Endothelial cell of umbilical vein (primary cell): ENCODE data around the gene PMFBP1. TPM values are rescaled to one million over a fixed set of nuclear protein-coding genes. Genes with fewer than 3 reads are reported as not detected.

Experiments
- BruUV-seq: library from RNA; stranded (reverse); fragments of 400-500 nt; replicated peaks from 2 replicates; lab custom pipeline; 2021; lab: Mats Ljungman, UMichigan
- CTCF ChIA-PET: fragments of 300-600, 350-600 bp; sonication (Branson Sonifier 250); formaldehyde crosslinking; loops from one replicate; lab custom pipeline; 2021; ENCODE audit warnings: antibody characterized with exemption, inconsistent platforms; lab: Charles Lee
- POLR2A ChIA-PET: fragments of 300-600, 350-600 bp; sonication (Branson Sonifier 250); formaldehyde crosslinking; loops from one replicate; lab custom pipeline; 2021; ENCODE audit warnings: antibody characterized with exemption, inconsistent platforms; lab: Charles Lee
- DNase-seq: peaks from one replicate; pipeline ENCODE4 v3.0.0-alpha.2; 2011; ENCODE audit warnings: low read depth, low spot score
- FAIRE-seq: peaks from 2 replicates; lab custom pipeline; 2011; peaks lifted over from hg19 to GRCh38; lab: Jason Lieb, UNC
- H2AFZ ChIP-seq: 2 replicates; pipeline ENCODE4 v1.6.0; 2012; ENCODE audit warnings: low read depth, low read length, control low read depth, inconsistent platforms
- H3K27ac ChIP-seq: 2 replicates; pipeline ENCODE4 v1.5.1; 2011; ENCODE audit warnings: low read depth, mild to moderate bottlenecking, control low read depth, low read length, moderate library complexity; ENCODE audit not compliant: insufficient read depth
- H3K27me3 ChIP-seq, 2 experiments: 2 replicates each; pipeline versions ENCODE4 v1.6.0 to v1.6.1; 2011; ENCODE audit warnings: low read length in 2 of 2, mixed read lengths in 1 of 2; ENCODE audit not compliant: control insufficient read depth in 2 of 2, insufficient read depth in 2 of 2
- H3K36me3 ChIP-seq, 2 experiments: 2 replicates in 1 of 2; 3 replicates in 1 of 2; pipeline ENCODE4 v1.5.1; 2011; ENCODE audit warnings: low read length in 2 of 2, mild to moderate bottlenecking in 1 of 2, moderate library complexity in 1 of 2; ENCODE audit not compliant: control insufficient read depth in 2 of 2, insufficient read depth in 2 of 2; ENCODE audit errors: extremely low read depth in 1 of 2
- H3K4me1 ChIP-seq: 3 replicates; pipeline ENCODE4 v1.5.1; 2011; ENCODE audit warnings: mild to moderate bottlenecking, low read length; ENCODE audit not compliant: control insufficient read depth, insufficient read depth; ENCODE audit errors: extremely low read depth
- H3K4me2 ChIP-seq: 2 replicates; pipeline ENCODE4 v1.6.1; 2011; ENCODE audit warnings: low read length, control low read depth, mixed read lengths; ENCODE audit not compliant: insufficient read depth
- H3K4me3 ChIP-seq, 3 experiments: fragments of 200-600 bp in 1 of 3; sonication (generic), shearing (Covaris generic) in 1 of 3; replicated peaks in 1 of 3; 2 replicates each; pipeline ENCODE4 v1.5.1; 2011 to 2016; ENCODE audit warnings: control low read depth in 3 of 3, low read length in 3 of 3, mild to moderate bottlenecking in 2 of 3, inconsistent platforms in 1 of 3, low read depth in 1 of 3, moderate library complexity in 1 of 3; ENCODE audit not compliant: insufficient read depth in 1 of 3
- H3K79me2 ChIP-seq: 2 replicates; pipeline ENCODE4 v1.6.0; 2012; ENCODE audit warnings: low read length, inconsistent platforms; ENCODE audit not compliant: control insufficient read depth, insufficient read depth
- H3K9ac ChIP-seq: replicated peaks from 2 replicates; pipeline ENCODE3; 2011; ENCODE audit warnings: low read length, control low read depth; ENCODE audit not compliant: insufficient read depth; ENCODE audit errors: extremely low read depth
- H3K9me1 ChIP-seq: replicated peaks from 3 replicates; pipeline ENCODE4 v1.6.0; 2011; ENCODE audit warnings: mild to moderate bottlenecking, low read length; ENCODE audit not compliant: control insufficient read depth, insufficient read depth; ENCODE audit errors: extremely low read depth
- H3K9me3 ChIP-seq: replicated peaks from 2 replicates; pipeline ENCODE4 v1.5.1; 2012; ENCODE audit warnings: low read length, inconsistent platforms; ENCODE audit not compliant: control insufficient read depth, insufficient read depth
- H4K20me1 ChIP-seq: replicated peaks from 2 replicates; pipeline ENCODE3; 2011; ENCODE audit warnings: mild to moderate bottlenecking, low read length; ENCODE audit not compliant: control insufficient read depth, insufficient read depth; ENCODE audit errors: extremely low read depth
- FOS ChIP-seq: IDR thresholded peaks from 2 replicates; pipeline ENCODE4 v1.6.1; 2011; ENCODE audit warnings: mild to moderate bottlenecking, low read length, moderate library complexity, borderline replicate concordance; ENCODE audit not compliant: insufficient read depth
- JUN ChIP-seq: IDR thresholded peaks from 2 replicates; pipeline ENCODE4 v1.6.1; 2011; ENCODE audit warnings: borderline replicate concordance, low read depth; ENCODE audit not compliant: insufficient read length, insufficient read depth
- POLR2A ChIP-seq: IDR thresholded peaks from 2 replicates; pipeline ENCODE4 v1.6.1; 2012; ENCODE audit warnings: low read depth, mild to moderate bottlenecking, control low read depth, low read length
- POLR2AphosphoS5 ChIP-seq: IDR thresholded peaks from 2 replicates; pipeline ENCODE4 v1.6.1; 2012; ENCODE audit warnings: low read depth, mild to moderate bottlenecking, control low read depth, low read length, moderate library complexity; ENCODE audit not compliant: insufficient read depth
- dilution Hi-C: fragments of 300-500 bp; cut with MboI; formaldehyde crosslinking; loops from one replicate; pipeline ENCODE4 v1.15.0; 2019; ENCODE audit warnings: low sequenced_read_pairs; ENCODE audit not compliant: extremely low pct_ligation_motif_present
- intact Hi-C: fragments of 100-400 bp; cut with micrococcal nuclease; formaldehyde crosslinking; loops from one replicate; pipeline ENCODE4 v1.10.0; 2022
- polyA plus RNA-seq, 4 experiments: library from polyadenylated mRNA; depleted of rRNA in 3 of 4; stranded (reverse) in 3 of 4; unstranded in 1 of 4; fragments of >200 nt; gene quantifications; 2 replicates each; pipeline versions ENCODE4 v1.2.1 to v1.2.3, GENCODE V29; 2011 to 2012; ENCODE audit warnings: missing spikeins in 1 of 4
- total RNA-seq: library from RNA; stranded (reverse); gene quantifications from 2 replicates; pipeline ENCODE4 v1.2.3, GENCODE V29; 2021
- TF ChIP-seq, protein P1 (sequence below), 2 donors: IDR thresholded peaks; 1 replicate in 1 of 2; 2 replicates in 1 of 2; pipeline ENCODE4 v1.5.1; 2011; ENCODE audit warnings: low read length in 2 of 2, mild to moderate bottlenecking in 2 of 2, moderate library complexity in 2 of 2, control low read depth in 1 of 2, inconsistent platforms in 1 of 2, low read depth in 1 of 2; ENCODE audit not compliant: insufficient read depth in 1 of 2; ENCODE audit errors: extremely low read depth in 1 of 2

Gene PMFBP1
- total and polyA plus RNA-seq, 2 donors (not counting 3 experiments of a cell fraction or from before 2014, with no cell fraction given): 0.12 to 0.42 TPM

DNA sequence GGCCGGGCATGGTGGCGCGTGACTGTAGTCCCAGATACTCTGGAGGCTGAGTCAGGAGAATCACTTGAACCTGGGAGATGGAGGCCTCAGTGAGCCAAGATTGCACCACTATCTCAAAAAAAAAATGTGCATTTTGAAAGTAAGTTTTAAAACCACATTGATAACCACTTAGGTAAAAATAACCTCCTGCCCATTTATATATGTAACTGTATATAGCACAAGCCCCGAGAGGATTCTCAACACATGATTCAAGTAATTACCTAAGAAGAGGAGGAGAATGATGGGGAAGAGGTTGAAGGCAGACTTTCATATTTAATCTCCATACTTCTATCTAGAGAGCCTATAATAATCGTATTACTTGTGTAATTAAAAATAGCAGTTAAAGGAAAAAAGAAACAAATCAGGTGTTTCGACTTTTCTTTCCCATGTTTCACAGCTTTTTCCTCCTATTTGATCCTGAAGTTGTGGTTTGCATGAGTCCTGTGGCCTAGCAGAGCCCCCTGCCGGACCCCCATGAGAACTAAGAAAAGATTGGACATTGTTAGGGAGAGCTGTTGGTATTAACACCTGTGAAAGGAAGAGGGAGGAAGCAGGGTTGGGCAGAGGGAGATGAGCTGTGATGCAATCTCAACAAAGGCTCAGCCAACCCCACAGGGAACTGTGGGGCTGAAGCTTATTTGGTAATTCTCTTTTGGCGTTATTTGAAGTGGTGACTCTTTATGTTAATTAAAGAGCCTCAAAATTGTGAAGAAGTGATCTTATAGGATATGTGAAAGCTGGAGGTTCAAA is 22.1 kb downstream of the PMFBP1 start:
- CTCF ChIA-PET: interaction anchor here (1.2 to 2.2 kb wide), 2 partner anchors 25 to 698 kb away, joined by 3 to 8 read pairs; no protein-coding TSS in a partner anchor
- H3K4me1 ChIP-seq: no peaks in the 10 kb centered on the region
- no peaks in the 10 kb centered on the region for H3K79me2 ChIP-seq
- H3K36me3 ChIP-seq: no peaks in the 10 kb centered on the region
- H3K4me3 ChIP-seq: no peak overlapping the region
- H2AFZ ChIP-seq: no peak overlapping the region
- H3K4me2 ChIP-seq: no peak overlapping the region
- BruUV-seq: no TSS peak
- H3K9ac ChIP-seq: no peak overlapping the region
- POLR2A ChIA-PET: no interaction called here
- intact Hi-C loops: no loop called here
- no peak overlapping the region for H3K27ac ChIP-seq
- dilution Hi-C loops: loop anchor here (25.0 kb wide), 1 partner anchor 312 kb away; no protein-coding TSS in a partner anchor
- DNase-seq (no peak), FAIRE-seq (no peak)
- TF ChIP-seq, protein P1, sequence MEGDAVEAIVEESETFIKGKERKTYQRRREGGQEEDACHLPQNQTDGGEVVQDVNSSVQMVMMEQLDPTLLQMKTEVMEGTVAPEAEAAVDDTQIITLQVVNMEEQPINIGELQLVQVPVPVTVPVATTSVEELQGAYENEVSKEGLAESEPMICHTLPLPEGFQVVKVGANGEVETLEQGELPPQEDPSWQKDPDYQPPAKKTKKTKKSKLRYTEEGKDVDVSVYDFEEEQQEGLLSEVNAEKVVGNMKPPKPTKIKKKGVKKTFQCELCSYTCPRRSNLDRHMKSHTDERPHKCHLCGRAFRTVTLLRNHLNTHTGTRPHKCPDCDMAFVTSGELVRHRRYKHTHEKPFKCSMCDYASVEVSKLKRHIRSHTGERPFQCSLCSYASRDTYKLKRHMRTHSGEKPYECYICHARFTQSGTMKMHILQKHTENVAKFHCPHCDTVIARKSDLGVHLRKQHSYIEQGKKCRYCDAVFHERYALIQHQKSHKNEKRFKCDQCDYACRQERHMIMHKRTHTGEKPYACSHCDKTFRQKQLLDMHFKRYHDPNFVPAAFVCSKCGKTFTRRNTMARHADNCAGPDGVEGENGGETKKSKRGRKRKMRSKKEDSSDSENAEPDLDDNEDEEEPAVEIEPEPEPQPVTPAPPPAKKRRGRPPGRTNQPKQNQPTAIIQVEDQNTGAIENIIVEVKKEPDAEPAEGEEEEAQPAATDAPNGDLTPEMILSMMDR (IDR thresholded peaks at IDR 0.05; ENCODE audit: extremely low read depth in 1 of 2, insufficient read depth in 1 of 2, low read depth in 1 of 2, low read length in 2 of 2): no peak
- no peak for TF ChIP-seq POLR2A
- TF ChIP-seq FOS: no peak
- no peak for TF ChIP-seq POLR2AphosphoS5
- TF ChIP-seq JUN: no peak
- H3K27me3 ChIP-seq: no peaks in the 10 kb centered on the region
- no peaks in the 10 kb centered on the region for H3K9me1 ChIP-seq
- no peaks in the 10 kb centered on the region for H3K9me3 ChIP-seq
- H4K20me1 ChIP-seq: no peaks in the 10 kb centered on the region
